Mammary epithelial cell (primary cell): ENCODE measurements around the gene DCBLD1.

Experiments used
- EZH2 ChIP-seq: IDR thresholded peaks from 2 replicates; pipeline ENCODE4 v1.6.1; 2012; ENCODE audit warnings: low read length, inconsistent platforms, borderline replicate concordance
- TF ChIP-seq, protein P1 (sequence below), 2 donors: IDR thresholded peaks in 1 of 2; conservative IDR thresholded peaks in 1 of 2; 2 replicates each; pipeline ENCODE4 v1.5.1; 2011 to 2012; ENCODE audit warnings: inconsistent platforms in 2 of 2, low read length in 2 of 2, mild to moderate bottlenecking in 2 of 2, control low read depth in 1 of 2, low read depth in 1 of 2; ENCODE audit not compliant: insufficient read depth in 1 of 2; ENCODE audit errors: extremely low read depth in 1 of 2

DNA sequence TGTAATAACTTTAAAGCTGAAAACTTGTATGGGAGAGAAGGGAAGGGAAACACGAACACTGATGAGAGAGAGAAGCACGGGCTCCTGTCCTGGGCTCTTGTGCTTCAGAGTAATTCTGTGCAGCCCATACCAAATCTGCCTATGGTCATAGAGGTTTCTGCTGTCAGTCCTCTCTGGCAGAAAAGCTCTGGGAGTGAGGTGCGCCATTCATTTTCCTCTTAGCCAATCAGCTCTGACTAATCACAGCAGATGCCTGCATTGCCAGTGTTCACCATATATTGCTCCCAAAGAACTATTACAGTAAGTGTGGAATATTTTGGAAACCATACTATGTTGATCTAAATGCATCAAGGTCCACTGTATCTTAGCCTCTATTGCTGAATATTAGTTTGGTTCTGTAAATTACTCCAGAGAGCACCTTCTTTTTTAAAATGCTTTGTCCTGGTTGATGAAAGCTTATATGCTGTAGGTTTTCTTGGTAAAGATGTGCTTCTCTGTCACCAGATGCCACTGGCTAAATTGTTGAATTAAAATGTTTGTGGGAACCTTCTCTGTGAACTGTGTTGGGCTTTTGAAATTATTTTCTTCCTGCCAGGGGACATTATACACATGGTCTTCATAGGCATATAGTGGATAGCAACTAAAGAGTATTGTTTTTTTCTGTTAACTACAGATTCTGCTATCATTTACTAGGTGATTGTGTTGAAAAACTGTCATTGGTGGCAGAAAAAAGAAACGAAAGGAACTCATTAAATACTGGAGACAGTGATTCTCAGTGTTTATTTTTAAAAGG, 38.3 kb downstream of the DCBLD1 start:
- TF ChIP-seq, protein P1, sequence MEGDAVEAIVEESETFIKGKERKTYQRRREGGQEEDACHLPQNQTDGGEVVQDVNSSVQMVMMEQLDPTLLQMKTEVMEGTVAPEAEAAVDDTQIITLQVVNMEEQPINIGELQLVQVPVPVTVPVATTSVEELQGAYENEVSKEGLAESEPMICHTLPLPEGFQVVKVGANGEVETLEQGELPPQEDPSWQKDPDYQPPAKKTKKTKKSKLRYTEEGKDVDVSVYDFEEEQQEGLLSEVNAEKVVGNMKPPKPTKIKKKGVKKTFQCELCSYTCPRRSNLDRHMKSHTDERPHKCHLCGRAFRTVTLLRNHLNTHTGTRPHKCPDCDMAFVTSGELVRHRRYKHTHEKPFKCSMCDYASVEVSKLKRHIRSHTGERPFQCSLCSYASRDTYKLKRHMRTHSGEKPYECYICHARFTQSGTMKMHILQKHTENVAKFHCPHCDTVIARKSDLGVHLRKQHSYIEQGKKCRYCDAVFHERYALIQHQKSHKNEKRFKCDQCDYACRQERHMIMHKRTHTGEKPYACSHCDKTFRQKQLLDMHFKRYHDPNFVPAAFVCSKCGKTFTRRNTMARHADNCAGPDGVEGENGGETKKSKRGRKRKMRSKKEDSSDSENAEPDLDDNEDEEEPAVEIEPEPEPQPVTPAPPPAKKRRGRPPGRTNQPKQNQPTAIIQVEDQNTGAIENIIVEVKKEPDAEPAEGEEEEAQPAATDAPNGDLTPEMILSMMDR (conservative IDR thresholded peaks at IDR 0.05 in 1 of 2, IDR thresholded peaks at IDR 0.05 in 1 of 2; ENCODE audit: extremely low read depth in 1 of 2, insufficient read depth in 1 of 2, low read depth in 1 of 2, low read length in 2 of 2) = no peak
- TF ChIP-seq EZH2 = no peak
